Measurements from ENCODE around the gene ZNF765. TPM values are rescaled to one million over a fixed set of nuclear protein-coding genes. Genes with fewer than 3 reads are reported as not detected.

ZNF765 gene
- total RNA-seq, 2 experiments from 2014 or later, result 14.2 to 14.6 TPM

DNA sequence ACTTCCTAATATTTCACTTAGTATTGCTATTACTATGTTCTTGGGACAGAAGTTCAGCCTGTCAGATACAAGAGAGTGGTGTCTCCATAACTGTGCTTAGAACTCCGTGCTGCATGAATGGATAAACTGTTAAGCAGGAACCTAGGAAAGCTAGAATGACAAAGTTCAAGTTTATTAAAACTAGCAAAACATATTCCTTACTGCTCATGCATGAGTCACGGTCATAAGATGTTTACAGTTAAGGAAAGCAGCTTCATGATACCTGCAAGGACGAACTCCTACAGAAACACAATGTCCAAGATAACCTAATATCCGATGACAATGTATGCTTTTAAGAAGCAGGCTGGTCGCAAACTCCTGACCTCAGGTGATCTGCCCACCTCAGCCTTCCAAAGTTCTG is 6.0 kb upstream of the ZNF765 start:
- H3K79me2 ChIP-seq (ENCODE audit: insufficient read depth, low read depth, low read length), result no peaks in the 10 kb centered on the region
- H3K27ac ChIP-seq (ENCODE audit: low read depth, low read length, poor library complexity, severe bottlenecking), result no peak overlapping the region
- intact Hi-C loops (cut with micrococcal nuclease; ENCODE audit: unreplicated experiment), result no loop called here
- H3K4me3 ChIP-seq (ENCODE audit: low read depth, low read length, poor library complexity, severe bottlenecking), result no peak overlapping the region
- no TSS peak for BruUV-seq (replicated peaks)
- DNase-seq (ENCODE audit: low spot score), result no peak
- CTCF ChIA-PET (ENCODE audit: unreplicated experiment), result no interaction called here
- peaks cover 6% of the 10 kb centered on the region for H3K4me1 ChIP-seq (ENCODE audit: insufficient read depth, low read length, poor library complexity, severe bottlenecking)
- H3K36me3 ChIP-seq (ENCODE audit: insufficient read depth, low read length), result peaks cover 33% of the 10 kb centered on the region
- TF ChIP-seq EZH2phosphoT487 (IDR thresholded peaks at IDR 0.05; ENCODE audit: borderline replicate concordance, low read depth, low read length), result no peak
- TF ChIP-seq, protein P1, sequence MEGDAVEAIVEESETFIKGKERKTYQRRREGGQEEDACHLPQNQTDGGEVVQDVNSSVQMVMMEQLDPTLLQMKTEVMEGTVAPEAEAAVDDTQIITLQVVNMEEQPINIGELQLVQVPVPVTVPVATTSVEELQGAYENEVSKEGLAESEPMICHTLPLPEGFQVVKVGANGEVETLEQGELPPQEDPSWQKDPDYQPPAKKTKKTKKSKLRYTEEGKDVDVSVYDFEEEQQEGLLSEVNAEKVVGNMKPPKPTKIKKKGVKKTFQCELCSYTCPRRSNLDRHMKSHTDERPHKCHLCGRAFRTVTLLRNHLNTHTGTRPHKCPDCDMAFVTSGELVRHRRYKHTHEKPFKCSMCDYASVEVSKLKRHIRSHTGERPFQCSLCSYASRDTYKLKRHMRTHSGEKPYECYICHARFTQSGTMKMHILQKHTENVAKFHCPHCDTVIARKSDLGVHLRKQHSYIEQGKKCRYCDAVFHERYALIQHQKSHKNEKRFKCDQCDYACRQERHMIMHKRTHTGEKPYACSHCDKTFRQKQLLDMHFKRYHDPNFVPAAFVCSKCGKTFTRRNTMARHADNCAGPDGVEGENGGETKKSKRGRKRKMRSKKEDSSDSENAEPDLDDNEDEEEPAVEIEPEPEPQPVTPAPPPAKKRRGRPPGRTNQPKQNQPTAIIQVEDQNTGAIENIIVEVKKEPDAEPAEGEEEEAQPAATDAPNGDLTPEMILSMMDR (conservative IDR thresholded peaks at IDR 0.05; ENCODE audit: low read length), result no peak
- H3K9me3 ChIP-seq (ENCODE audit: low read length), result peaks cover 24% of the 10 kb centered on the region; the same call in 1 of the 2 replicates
- no peak overlapping the region for H3K4me2 ChIP-seq (ENCODE audit: low read length)
- H4K20me1 ChIP-seq (ENCODE audit: insufficient read depth, low read length), result no peaks in the 10 kb centered on the region
- no peak overlapping the region for H2AFZ ChIP-seq (ENCODE audit: low read length)
- POLR2A ChIA-PET, result no interaction called here
- no peaks in the 10 kb centered on the region for H3K9me2 ChIP-seq (ENCODE audit: insufficient read depth, low read length)

DNA sequence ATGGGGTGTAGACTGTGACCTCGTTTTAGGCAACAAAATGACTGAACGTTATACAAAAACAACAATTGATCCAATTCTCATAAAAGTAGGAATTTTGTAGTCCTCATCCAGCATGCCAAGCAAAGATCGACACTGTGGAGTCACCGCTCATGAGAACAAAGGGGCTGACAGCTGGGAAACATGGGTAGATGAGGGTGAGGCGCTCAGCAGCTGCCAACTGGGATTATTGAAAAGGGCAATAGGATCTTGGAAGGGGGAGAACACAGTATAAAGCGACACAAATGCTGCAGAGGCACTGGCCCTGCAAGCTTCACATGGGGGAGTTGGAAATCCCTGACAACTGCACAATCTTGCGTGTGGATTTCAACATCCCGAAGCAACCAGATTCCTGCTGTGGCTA is 5.4 kb upstream of the ZNF765 start:
- intact Hi-C loops (cut with micrococcal nuclease; ENCODE audit: unreplicated experiment), result no loop called here
- POLR2A ChIA-PET, result no interaction called here
- H3K9me2 ChIP-seq (ENCODE audit: insufficient read depth, low read length), result no peaks in the 10 kb centered on the region
- H3K27ac ChIP-seq (ENCODE audit: low read depth, low read length, poor library complexity, severe bottlenecking), result no peak overlapping the region
- TF ChIP-seq, protein P1 (conservative IDR thresholded peaks at IDR 0.05; ENCODE audit: low read length), result no peak
- TF ChIP-seq EZH2phosphoT487 (IDR thresholded peaks at IDR 0.05; ENCODE audit: borderline replicate concordance, low read depth, low read length), result no peak
- H4K20me1 ChIP-seq (ENCODE audit: insufficient read depth, low read length), result no peaks in the 10 kb centered on the region
- no peaks in the 10 kb centered on the region for H3K79me2 ChIP-seq (ENCODE audit: insufficient read depth, low read depth, low read length)
- CTCF ChIA-PET (ENCODE audit: unreplicated experiment), result no interaction called here
- peaks cover 20% of the 10 kb centered on the region; the same call in 1 of the 2 replicates for H3K9me3 ChIP-seq (ENCODE audit: low read length)
- H3K36me3 ChIP-seq (ENCODE audit: insufficient read depth, low read length), result peaks cover 27% of the 10 kb centered on the region
- H3K4me3 ChIP-seq (ENCODE audit: low read depth, low read length, poor library complexity, severe bottlenecking), result no peak overlapping the region
- no peak overlapping the region for H2AFZ ChIP-seq (ENCODE audit: low read length)
- H3K4me1 ChIP-seq (ENCODE audit: insufficient read depth, low read length, poor library complexity, severe bottlenecking), result peaks cover 7% of the 10 kb centered on the region
- no peak overlapping the region for H3K4me2 ChIP-seq (ENCODE audit: low read length)
- no peak for DNase-seq (ENCODE audit: low spot score)
- no TSS peak for BruUV-seq (replicated peaks)

DNA sequence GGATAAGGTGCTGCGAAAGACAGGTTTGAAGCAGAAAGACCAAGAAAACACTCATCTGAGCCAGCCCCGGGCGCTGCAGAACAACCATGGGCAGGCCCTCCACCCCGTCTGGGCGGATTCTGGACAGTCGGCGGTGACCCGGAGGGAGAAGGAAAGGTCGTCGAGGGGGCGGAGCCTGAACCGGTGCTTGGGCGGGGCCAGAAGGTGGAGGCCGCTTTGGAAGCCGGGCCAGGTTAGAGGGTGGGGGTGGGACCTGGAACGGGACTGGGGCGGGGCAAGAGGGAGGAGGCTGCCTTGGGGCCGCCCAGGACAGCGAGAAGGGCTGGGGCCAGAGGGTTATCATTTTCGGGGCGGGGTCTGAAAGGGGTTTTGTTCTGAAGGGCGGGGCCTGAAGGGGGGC is 5.0 kb upstream of the ZNF765 start:
- peaks cover 16% of the 10 kb centered on the region; the same call in 1 of the 2 replicates for H3K9me3 ChIP-seq (ENCODE audit: low read length)
- H2AFZ ChIP-seq (ENCODE audit: low read length), result no peak overlapping the region
- H3K9me2 ChIP-seq (ENCODE audit: insufficient read depth, low read length), result no peaks in the 10 kb centered on the region
- ChIA-PET POLR2A (no interaction called here), CTCF (ENCODE audit: unreplicated experiment) (no interaction called here)
- TF ChIP-seq EZH2phosphoT487 (IDR thresholded peaks at IDR 0.05; ENCODE audit: borderline replicate concordance, low read depth, low read length), result no peak
- TF ChIP-seq, protein P1 (conservative IDR thresholded peaks at IDR 0.05; ENCODE audit: low read length), result no peak
- intact Hi-C loops (cut with micrococcal nuclease; ENCODE audit: unreplicated experiment), result loop anchor here (10.0 kb wide), 1 partner anchor 195 kb away; the partner anchor contains the start of gene ZNF665
- H3K79me2 ChIP-seq (ENCODE audit: insufficient read depth, low read depth, low read length), result no peaks in the 10 kb centered on the region
- peaks cover 23% of the 10 kb centered on the region for H3K36me3 ChIP-seq (ENCODE audit: insufficient read depth, low read length)
- H3K4me3 ChIP-seq (ENCODE audit: low read depth, low read length, poor library complexity, severe bottlenecking), result no peak overlapping the region
- no TSS peak for BruUV-seq (replicated peaks)
- no peak overlapping the region for H3K4me2 ChIP-seq (ENCODE audit: low read length)
- DNase-seq (ENCODE audit: low spot score), result no peak
- H3K4me1 ChIP-seq (ENCODE audit: insufficient read depth, low read length, poor library complexity, severe bottlenecking), result peaks cover 10% of the 10 kb centered on the region
- H4K20me1 ChIP-seq (ENCODE audit: insufficient read depth, low read length), result no peaks in the 10 kb centered on the region
- H3K27ac ChIP-seq (ENCODE audit: low read depth, low read length, poor library complexity, severe bottlenecking), result no peak overlapping the region

Measured in OCI-LY7 (cell line).